RWPE1 (cell line): ENCODE results near the gene CHAF1A.

Source experiments
- CTCF ChIA-PET: fragments of 350-600 bp; sonication (Branson Sonifier 250); formaldehyde crosslinking; extraction: SDS; loops from one replicate; lab custom pipeline; 2021; lab: Yijun Ruan, JAX
- POLR2A ChIA-PET: fragments of 400-600 bp; formaldehyde crosslinking; extraction: SDS; loops from one replicate; lab custom pipeline; 2020; ENCODE audit warnings: antibody characterized with exemption; ENCODE audit not compliant: low non-redundant PET; lab: Yijun Ruan, JAX
- DNase-seq: peaks from one replicate; pipeline ENCODE4 v3.0.0; 2012; ENCODE audit warnings: low spot score
- H3K27ac ChIP-seq: fragments of 450-650 bp; 2 replicates; pipeline ENCODE4 v1.5.1; 2017
- TF ChIP-seq, protein P1 (sequence below): fragments of 450-650 bp; conservative IDR thresholded peaks from 2 replicates; pipeline ENCODE4 v1.5.1; 2017; ENCODE audit warnings: low read depth, mild to moderate bottlenecking

CHAF1A gene

DNA sequence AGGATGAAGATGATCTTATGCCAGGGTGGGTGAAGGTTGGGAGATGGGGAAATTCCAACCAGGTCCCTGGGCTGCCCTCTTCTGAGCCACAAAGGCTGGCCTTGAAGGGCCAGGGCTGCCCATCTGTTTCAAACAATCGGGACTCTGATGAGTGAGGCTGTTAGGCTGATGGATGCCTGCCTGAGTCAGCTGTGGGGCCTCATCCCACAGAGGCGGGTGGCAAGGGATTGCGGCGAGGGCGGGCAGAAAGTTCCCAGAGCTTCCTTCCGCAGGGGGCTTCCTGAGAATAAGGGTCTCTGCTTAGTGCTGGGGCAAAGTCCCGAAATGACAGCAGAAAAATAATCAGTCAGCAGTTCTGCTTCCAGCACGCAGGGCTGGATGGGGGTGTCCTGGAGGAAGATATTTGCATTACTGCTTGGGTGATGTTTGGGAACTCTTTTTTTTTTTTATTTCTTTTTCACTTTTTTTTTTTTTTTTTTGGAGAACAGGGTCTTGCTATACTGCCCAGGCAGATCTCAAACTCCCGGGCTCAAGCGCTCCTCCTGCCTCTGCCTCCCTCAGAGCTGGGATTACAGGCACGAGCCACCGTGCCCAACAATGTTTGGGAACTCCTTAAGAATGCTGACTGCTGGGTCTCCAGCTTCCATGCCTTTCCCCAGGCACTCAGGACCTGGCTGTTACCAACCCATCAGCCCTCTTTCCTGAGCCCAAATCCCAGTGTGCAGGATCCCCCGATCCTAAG is 16.2 kb upstream of the CHAF1A start:
- TF ChIP-seq, protein P1, sequence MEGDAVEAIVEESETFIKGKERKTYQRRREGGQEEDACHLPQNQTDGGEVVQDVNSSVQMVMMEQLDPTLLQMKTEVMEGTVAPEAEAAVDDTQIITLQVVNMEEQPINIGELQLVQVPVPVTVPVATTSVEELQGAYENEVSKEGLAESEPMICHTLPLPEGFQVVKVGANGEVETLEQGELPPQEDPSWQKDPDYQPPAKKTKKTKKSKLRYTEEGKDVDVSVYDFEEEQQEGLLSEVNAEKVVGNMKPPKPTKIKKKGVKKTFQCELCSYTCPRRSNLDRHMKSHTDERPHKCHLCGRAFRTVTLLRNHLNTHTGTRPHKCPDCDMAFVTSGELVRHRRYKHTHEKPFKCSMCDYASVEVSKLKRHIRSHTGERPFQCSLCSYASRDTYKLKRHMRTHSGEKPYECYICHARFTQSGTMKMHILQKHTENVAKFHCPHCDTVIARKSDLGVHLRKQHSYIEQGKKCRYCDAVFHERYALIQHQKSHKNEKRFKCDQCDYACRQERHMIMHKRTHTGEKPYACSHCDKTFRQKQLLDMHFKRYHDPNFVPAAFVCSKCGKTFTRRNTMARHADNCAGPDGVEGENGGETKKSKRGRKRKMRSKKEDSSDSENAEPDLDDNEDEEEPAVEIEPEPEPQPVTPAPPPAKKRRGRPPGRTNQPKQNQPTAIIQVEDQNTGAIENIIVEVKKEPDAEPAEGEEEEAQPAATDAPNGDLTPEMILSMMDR: no peak
- POLR2A ChIA-PET: no interaction called here
- peak overlapping the region; percentile 99 for H3K27ac ChIP-seq
- DNase-seq: no peak
- CTCF ChIA-PET: interaction anchor here (0.7 kb wide), 1 partner anchor 119 kb away, joined by 3 read pairs; no protein-coding TSS in a partner anchor

- ChIA-PET CTCF (interaction anchor here (0.6 to 1.6 kb wide), 4 partner anchors 11 to 122 kb away, joined by 3 to 9 read pairs (median 3); partner anchors contain the start of gene SH3GL1), POLR2A (interaction anchor here (1.0 kb wide), 1 partner anchor 14 kb away, joined by 6 read pairs; the partner anchor contains the start of gene CHAF1A)
- no peak for DNase-seq
- TF ChIP-seq, protein P1: no peak
- H3K27ac ChIP-seq: peak overlapping the region; percentile 99
Observed at GRCh38 chr19:4388337-4389063, 13.9 kb upstream of the CHAF1A start.

- POLR2A ChIA-PET: interaction anchor here (1.0 kb wide), 1 partner anchor 13 kb away, joined by 6 read pairs; the partner anchor contains the start of gene CHAF1A
- CTCF ChIA-PET: interaction anchor here (0.6 to 1.6 kb wide), 3 partner anchors 11 to 122 kb away, joined by 3 to 9 read pairs (median 3); partner anchors contain the start of gene SH3GL1
- peak overlapping the region; percentile 99 for H3K27ac ChIP-seq
- DNase-seq: no peak
- TF ChIP-seq, protein P1: no peak
Observed at GRCh38 chr19:4389064-4389375, 13.4 kb upstream of the CHAF1A start.

DNA sequence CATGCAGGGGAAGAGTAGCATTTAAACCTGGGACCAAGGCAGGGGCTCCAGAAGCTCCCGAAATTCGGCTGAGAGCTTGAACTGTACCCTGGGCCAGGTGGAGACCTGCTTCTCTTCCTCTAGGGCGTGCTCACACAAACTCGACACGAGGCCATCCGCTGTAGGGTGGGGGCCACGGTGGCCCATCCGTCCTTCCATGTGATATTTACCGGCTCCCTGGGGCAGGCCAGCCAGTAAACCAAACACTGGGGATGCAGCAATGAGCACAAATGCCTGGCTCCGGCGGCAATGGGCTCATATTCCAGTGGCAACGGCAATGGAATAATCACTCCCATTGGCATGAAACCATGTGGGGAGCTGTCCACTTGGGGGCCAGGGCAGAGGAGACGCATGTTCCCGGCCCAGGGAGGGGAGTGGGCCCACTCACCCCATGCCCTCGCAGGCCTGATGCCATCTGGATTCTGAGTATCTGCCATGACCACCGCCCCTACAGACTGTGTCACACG is 12.9 kb upstream of the CHAF1A start:
- ChIA-PET CTCF (interaction anchor here (1.0 kb wide), 1 partner anchor 14 kb away, joined by 3 read pairs; no protein-coding TSS in a partner anchor), POLR2A (no interaction called here)
- DNase-seq: no peak
- H3K27ac ChIP-seq: peak overlapping the region; percentile 99
- TF ChIP-seq, protein P1: no peak

DNA sequence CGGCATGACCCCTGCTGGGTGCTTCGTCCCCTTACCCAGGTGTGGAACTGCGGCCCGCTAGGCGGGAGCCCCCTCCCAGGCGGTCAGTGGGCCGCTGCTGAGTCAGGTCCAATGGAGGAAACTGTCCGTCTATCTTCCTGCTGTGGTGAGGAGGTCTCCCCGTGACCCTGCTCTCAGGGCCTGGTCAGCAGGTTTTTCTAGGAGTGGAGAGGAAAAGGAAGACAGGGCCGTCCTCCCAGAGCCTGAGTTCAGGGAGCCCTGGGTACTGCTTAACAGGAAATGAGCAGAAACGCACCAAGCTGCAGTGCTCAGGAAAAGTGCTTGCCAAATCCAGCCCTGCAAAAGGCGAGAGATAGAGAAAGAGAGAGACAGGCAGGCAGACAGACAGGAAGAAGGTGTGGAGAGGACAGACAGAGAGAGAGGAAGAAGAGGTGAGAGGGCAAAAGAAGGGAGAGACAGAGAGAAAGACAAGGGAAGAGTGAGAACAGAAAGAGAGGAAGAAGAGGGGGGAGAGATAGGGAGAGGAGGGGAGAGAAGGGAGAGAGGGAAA is 12.3 kb upstream of the CHAF1A start:
- CTCF ChIA-PET: interaction anchor here (0.6 to 1.0 kb wide), 4 partner anchors 15 to 82 kb away, joined by 3 to 4 read pairs (median 3); no protein-coding TSS in a partner anchor
- H3K27ac ChIP-seq: peak overlapping the region; percentile 99
- TF ChIP-seq, protein P1: no peak
- POLR2A ChIA-PET: interaction anchor here (0.6 kb wide), 1 partner anchor 8 kb away, joined by 3 read pairs; no protein-coding TSS in a partner anchor
- DNase-seq: no peak
